Cerebellar cortex (tissue), 1 donor: Measurements from ENCODE around the gene AFF1.
"Not testable (repeated sequence)": the region's sequence is repeated elsewhere in the genome, so short reads cannot be mapped to it uniquely, and the experiment has no call there.

Source experiments
- DNase-seq: peaks from one replicate; pipeline ENCODE4 v3.0.0-alpha.2; 2015; ENCODE audit warnings: low spot score

The AFF1 gene

DNA sequence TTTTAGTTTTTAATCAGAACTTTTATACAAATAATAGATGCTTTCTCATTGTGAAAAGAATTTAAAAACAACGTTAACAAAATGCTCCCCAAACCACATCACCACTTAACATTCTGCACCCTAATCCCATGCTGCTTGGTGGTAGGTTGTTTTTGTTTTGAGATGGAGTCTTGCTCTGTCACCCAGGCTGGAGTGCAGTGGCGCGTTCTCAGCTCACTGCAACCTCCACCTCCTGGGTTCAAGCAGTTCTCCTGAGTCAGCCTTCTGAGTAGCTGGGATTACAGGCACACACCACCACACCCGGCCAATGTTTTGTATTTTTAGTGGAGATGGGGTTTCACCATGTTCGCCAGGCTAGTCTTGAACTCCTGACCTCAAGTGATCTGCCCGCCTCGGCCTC is 102.4 kb downstream of the AFF1 start:
- not testable (repeated sequence) for DNase-seq

- DNase-seq = no peak
These were observed 103.0 kb downstream of the AFF1 start for GRCh38 chr4:87037671-87038334.

- DNase-seq = peak; percentile 63
These were observed 104.2 kb downstream of the AFF1 start for GRCh38 chr4:87038837-87039615.

GRCh38 chr4:87041141-87041540 is 106.3 kb downstream of the AFF1 start:
- DNase-seq = no peak

DNA sequence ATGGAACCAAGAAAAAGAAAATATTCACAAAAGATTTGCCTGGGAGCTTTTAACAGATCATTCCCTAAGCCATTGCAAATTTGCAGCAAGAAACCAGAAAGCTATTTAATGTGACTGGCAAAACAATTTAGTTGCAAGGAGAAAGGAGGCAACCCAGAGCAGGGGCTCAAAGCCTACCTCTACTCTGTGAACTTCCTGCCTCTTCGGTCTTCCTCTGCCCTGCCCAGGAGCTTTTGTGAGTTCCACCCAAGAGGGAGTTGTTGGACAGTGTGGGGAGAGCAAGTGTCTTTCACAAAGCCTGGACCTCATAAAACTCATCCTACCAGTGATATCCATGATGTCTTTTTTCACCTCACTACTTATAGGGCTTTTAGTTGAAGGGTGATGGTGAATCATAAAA is 107.4 kb downstream of the AFF1 start:
- no peak for DNase-seq

DNA sequence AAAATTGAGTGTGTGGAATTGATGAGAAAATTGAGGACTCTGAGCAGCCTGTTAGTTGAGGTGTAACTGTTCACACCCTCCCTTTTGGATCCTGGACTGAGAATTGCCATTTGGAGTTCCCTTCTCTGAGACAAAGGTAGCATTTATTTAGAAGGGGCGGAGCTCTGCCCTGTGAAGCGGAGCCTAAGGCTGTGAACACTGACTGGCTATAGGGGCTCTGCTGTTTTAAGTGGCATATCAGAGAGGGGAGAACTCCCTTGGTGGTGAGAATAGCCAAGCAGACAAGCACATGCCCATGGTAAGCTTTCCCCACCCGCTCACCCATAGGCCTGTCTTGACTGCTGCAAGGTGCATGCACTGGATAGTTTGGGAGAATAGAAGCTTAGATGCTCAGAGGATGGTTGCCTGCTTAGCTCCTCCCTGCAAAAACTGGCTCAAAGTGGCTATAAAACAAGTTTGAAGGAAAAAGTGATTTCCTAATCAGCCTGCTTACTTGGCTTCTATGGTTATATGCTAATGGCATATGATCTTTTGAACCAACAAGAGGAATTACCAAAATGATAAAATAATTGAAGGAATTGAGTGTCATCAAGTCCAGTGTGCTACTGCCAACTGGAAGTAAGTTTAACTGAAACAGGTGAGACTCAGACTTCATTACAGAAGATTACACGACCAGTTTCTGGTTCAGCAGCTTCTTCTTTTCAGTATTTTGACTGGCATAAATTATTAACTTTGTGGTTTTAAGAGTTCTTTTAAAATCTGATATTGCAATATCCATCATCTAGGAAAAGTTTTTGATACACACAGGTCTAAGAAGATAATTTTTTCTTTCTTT is 108.4 kb downstream of the AFF1 start:
- DNase-seq = no peak

- DNase-seq = no peak
These were observed 109.9 kb downstream of the AFF1 start for GRCh38 chr4:87044511-87045233.

DNA sequence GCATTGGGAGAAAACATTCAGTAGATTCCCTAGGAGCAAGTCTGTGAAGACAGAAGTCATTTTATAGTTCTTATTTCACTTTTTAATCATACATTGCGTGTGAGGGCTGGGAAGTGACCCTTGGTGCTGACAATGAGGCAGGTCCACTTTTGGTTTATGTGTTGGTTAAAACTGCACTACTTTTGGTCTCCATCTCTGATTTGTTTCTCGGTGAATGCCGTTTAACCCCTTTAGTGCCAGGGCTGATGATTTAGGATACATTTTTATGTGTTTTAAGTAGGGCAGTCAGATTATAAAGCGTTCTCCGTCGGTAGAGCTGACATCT is 110.4 kb downstream of the AFF1 start:
- no peak for DNase-seq

- no peak for DNase-seq
These were observed 110.8 kb downstream of the AFF1 start for GRCh38 chr4:87045659-87046058.

GRCh38 chr4:87046121-87046551 is 111.3 kb downstream of the AFF1 start:
- no peak for DNase-seq

GRCh38 chr4:87047281-87047798 is 112.5 kb downstream of the AFF1 start:
- no peak for DNase-seq

GRCh38 chr4:87049508-87049907 is 114.7 kb downstream of the AFF1 start:
- no peak for DNase-seq

GRCh38 chr4:87050596-87050995 is 115.8 kb downstream of the AFF1 start:
- DNase-seq = no peak

- no peak for DNase-seq
These were observed 116.4 kb downstream of the AFF1 start for GRCh38 chr4:87051121-87051713.

- no peak for DNase-seq
These were observed 117.8 kb downstream of the AFF1 start for GRCh38 chr4:87052615-87053014.

GRCh38 chr4:87053176-87053658 is 118.4 kb downstream of the AFF1 start:
- DNase-seq = no peak

GRCh38 chr4:87053802-87054767 is 119.3 kb downstream of the AFF1 start:
- DNase-seq = no peak

DNA sequence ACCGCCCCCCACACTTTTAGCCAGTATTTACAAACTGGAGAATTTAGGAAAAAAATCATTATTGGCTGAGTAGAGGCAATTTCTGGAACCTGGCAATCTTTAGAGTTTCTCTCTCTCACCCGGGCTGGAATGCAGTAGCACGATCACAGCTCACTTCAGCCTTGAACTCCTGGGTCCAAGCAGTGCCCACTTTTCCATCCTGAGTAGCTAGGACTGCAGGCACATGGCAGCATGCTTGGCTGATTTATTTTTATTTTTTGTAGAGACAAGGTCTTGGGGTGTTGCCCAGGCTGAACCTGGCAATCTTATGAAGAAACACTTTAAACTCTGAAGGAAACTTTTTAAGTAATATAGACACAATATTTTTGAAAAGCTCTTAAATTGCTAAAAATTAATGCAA is 120.1 kb downstream of the AFF1 start:
- DNase-seq = no peak

DNA sequence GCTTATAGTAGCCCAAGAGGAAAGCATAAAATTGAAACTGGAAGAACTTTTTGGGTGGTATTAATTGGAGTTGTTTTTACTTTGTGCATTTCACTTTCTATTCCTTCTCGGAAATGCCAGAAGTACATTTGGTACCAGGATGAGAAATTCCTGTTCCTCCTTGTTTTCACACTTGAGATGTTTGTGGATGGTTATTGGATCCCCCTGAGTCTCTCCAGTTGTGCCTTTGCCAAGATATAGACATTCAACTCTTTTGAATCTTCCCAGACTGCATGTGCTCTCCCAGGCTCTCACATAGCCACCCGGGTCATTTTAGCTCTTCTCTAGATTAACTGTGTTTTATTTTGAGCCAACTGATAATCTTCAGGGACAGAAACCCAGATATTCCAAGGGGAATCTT is 120.5 kb downstream of the AFF1 start:
- no peak for DNase-seq

DNA sequence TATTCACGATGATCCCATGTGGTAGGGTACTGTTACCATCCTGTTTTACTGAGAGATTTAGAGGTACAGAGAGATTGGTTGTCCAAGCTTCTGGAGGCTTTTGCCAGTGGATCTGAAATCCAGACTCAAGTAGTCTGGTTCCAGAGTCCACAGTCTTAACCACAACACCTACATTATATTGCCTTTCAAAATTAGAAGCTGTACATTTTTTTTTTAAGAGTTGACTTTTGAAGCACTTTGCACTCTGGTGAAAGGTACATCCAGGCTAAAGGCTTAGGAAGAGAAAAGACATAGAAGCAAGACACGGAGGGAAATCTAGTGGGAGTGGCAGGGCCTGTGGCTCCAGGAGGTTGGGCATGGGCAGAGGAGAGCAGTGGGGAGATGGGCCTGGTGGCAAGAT is 122.1 kb downstream of the AFF1 start:
- DNase-seq = no peak
